ENCODE results near the gene MEGF8. TPM values are rescaled to one million over a fixed set of nuclear protein-coding genes. Genes with fewer than 3 reads are reported as not detected.
"Not testable (repeated sequence)": the region's sequence is repeated elsewhere in the genome, so short reads cannot be mapped to it uniquely, and the experiment has no call there.

MEGF8 gene
- total RNA-seq, 4 donors from 2014 or later = 6.4 to 11.1 (median 10.3) TPM

- Histone ChIP-seq H3K27ac (no peak overlapping the region), H3K27me3 (no peaks in the 10 kb centered on the region), H3K36me3 (peaks cover 0 to 68% (median 0%) of the 10 kb centered on the region in 3 donors), H3K9me3 (no peaks in the 10 kb centered on the region), H3K4me3 (no peak overlapping the region), H3K4me1 (no peaks in the 10 kb centered on the region)
- TF ChIP-seq POLR2A (IDR thresholded peaks at IDR 0.05) (no peak), CTCF (IDR thresholded peaks at IDR 0.05) (no peak)
- intact Hi-C loops (cut with DNase I) = no loop called here
- DNase-seq = no peak
- 92 to 98% methylated on average over 3 to 6 of the region's 19 CpGs for WGBS, 2 donors
These were observed 10.5 kb downstream of the MEGF8 start for GRCh38 chr19:42335971-42336370.

- H3K9me3 ChIP-seq; DNase-seq; H3K4me3 ChIP-seq; H3K4me1 ChIP-seq; H3K27ac ChIP-seq; intact Hi-C loops (cut with DNase I); H3K27me3 ChIP-seq: not testable (repeated sequence)
- 81 to 90% methylated on average over 7 of the region's 7 CpGs for WGBS, 2 donors
- peaks cover 0 to 87% (median 0%) of the 10 kb centered on the region in 3 donors for H3K36me3 ChIP-seq
These were observed 13.9 kb downstream of the MEGF8 start for GRCh38 chr19:42339126-42339860.

- H3K36me3 ChIP-seq = peaks cover 0 to 87% (median 0%) of the 10 kb centered on the region in 3 donors
- H3K27ac ChIP-seq; H3K27me3 ChIP-seq; H3K9me3 ChIP-seq; H3K4me3 ChIP-seq; DNase-seq; intact Hi-C loops (cut with DNase I); H3K4me1 ChIP-seq: not testable (repeated sequence)
- WGBS, 2 donors = 94 to 96% methylated on average over 4 of the region's 4 CpGs
These were observed 14.5 kb downstream of the MEGF8 start for GRCh38 chr19:42339922-42340321.

- intact Hi-C loops (cut with DNase I) = no loop called here
- Histone ChIP-seq H3K9me3 (no peaks in the 10 kb centered on the region), H3K27me3 (no peaks in the 10 kb centered on the region), H3K36me3 (peaks cover 0 to 74% (median 0%) of the 10 kb centered on the region in 3 donors), H3K4me1 (peaks cover 0 to 16% (median 0%) of the 10 kb centered on the region in 3 donors), H3K27ac (no peak overlapping the region), H3K4me3 (no peak overlapping the region)
- TF ChIP-seq POLR2A (IDR thresholded peaks at IDR 0.05) (no peak), CTCF (IDR thresholded peaks at IDR 0.05) (no peak)
- no peak for DNase-seq
- 89 to 91% methylated on average over 9 of the region's 17 CpGs for WGBS, 2 donors
These were observed 18.1 kb downstream of the MEGF8 start for GRCh38 chr19:42343344-42344110.

GRCh38 chr19:42344336-42344893 is 19.0 kb downstream of the MEGF8 start:
- H3K4me3 ChIP-seq = no peak overlapping the region
- TF ChIP-seq POLR2A (IDR thresholded peaks at IDR 0.05) (no peak), CTCF (IDR thresholded peaks at IDR 0.05) (no peak)
- H3K27me3 ChIP-seq = no peaks in the 10 kb centered on the region
- H3K36me3 ChIP-seq = peaks cover 0 to 77% (median 0%) of the 10 kb centered on the region in 3 donors
- H3K27ac ChIP-seq = no peak overlapping the region
- DNase-seq = no peak
- WGBS, 2 donors = 83 to 94% methylated on average over 4 to 7 of the region's 18 CpGs
- intact Hi-C loops (cut with DNase I) = no loop called here
- H3K9me3 ChIP-seq = no peaks in the 10 kb centered on the region
- peaks cover 0 to 16% (median 0%) of the 10 kb centered on the region in 3 donors for H3K4me1 ChIP-seq

Measured in esophagus squamous epithelium (tissue), 5 donors.